Left ventricle myocardium inferior (tissue), 1 donor: ENCODE measurements around the gene STYXL2. TPM values are rescaled to one million over a fixed set of nuclear protein-coding genes. Genes with fewer than 3 reads are reported as not detected.
A peak's percentile ranks its signal among the peaks of the same experiment; 100 is the strongest.

Source experiments
- DNase-seq: peaks from one replicate; pipeline ENCODE4 v3.0.0-alpha.2; 2020
- H3K27ac ChIP-seq: fragments of 200-600 bp; replicated peaks from 2 replicates; pipeline ENCODE4 v1.8.0; 2021
- H3K27me3 ChIP-seq: fragments of 200-600 bp; 2 replicates; pipeline ENCODE4 v1.8.0; 2021; ENCODE audit warnings: low read depth
- H3K36me3 ChIP-seq: fragments of 200-600 bp; 2 replicates; pipeline ENCODE4 v1.8.0; 2021
- H3K4me1 ChIP-seq: fragments of 200-600 bp; 2 replicates; pipeline ENCODE4 v1.8.0; 2021
- H3K4me3 ChIP-seq: fragments of 200-600 bp; 2 replicates; pipeline ENCODE4 v1.8.0; 2021; ENCODE audit warnings: mild to moderate bottlenecking, moderate library complexity
- H3K9me3 ChIP-seq: fragments of 200-600 bp; replicated peaks from 2 replicates; pipeline ENCODE4 v1.8.0; 2021
- CTCF ChIP-seq: fragments of 200-600 bp; IDR thresholded peaks from 2 replicates; pipeline ENCODE4 v1.8.0; 2021; ENCODE audit warnings: antibody characterized with exemption, mild to moderate bottlenecking, borderline replicate concordance
- intact Hi-C: fragments of 100-400 bp; cut with micrococcal nuclease; formaldehyde crosslinking; loops from one replicate; pipeline ENCODE4 v1.11.0; 2022
- total RNA-seq: library from RNA; stranded (reverse); fragmentation: NEBNext Ultra II Directional; extraction: Animal tissue kit (Norgen Biotek cat#: 25700); gene quantifications from one replicate; pipeline ENCODE4 v1.2.1, GENCODE V29; 2021
- donor health status: DM: no; HTN: yes; CAD: no; lungs with severe emphysema.

The STYXL2 gene
- total RNA-seq, 1 donor from 2014 or later: 177 TPM

- Histone ChIP-seq H3K9me3 (no peaks in the 10 kb centered on the region), H3K4me3 (no peak overlapping the region), H3K27ac (no peak overlapping the region), H3K4me1 (peaks cover 69% of the 10 kb centered on the region), H3K27me3 (peaks cover 12% of the 10 kb centered on the region), H3K36me3 (peaks cover 15% of the 10 kb centered on the region)
- TF ChIP-seq CTCF: no peak
- DNase-seq: no peak
- intact Hi-C loops: no loop called here
These were observed 7.9 kb downstream of the STYXL2 start for GRCh38 chr1:167101754-167102153.

GRCh38 chr1:167102906-167103573 lies 9.2 kb downstream of the STYXL2 start:
- intact Hi-C loops: no loop called here
- Histone ChIP-seq H3K36me3 (peaks cover 14% of the 10 kb centered on the region), H3K4me1 (peaks cover 72% of the 10 kb centered on the region), H3K27me3 (peaks cover 12% of the 10 kb centered on the region), H3K4me3 (no peak overlapping the region), H3K27ac (peak overlapping the region; percentile 11), H3K9me3 (no peaks in the 10 kb centered on the region)
- DNase-seq: no peak
- no peak for TF ChIP-seq CTCF

GRCh38 chr1:167104256-167104633 lies 10.4 kb downstream of the STYXL2 start:
- Histone ChIP-seq H3K27ac (peak overlapping the region; percentile 71), H3K9me3 (no peaks in the 10 kb centered on the region), H3K27me3 (peaks cover 12% of the 10 kb centered on the region), H3K4me1 (peaks cover 74% of the 10 kb centered on the region), H3K4me3 (no peak overlapping the region), H3K36me3 (peaks cover 14% of the 10 kb centered on the region)
- TF ChIP-seq CTCF: no peak
- no peak for DNase-seq
- intact Hi-C loops: no loop called here

- H3K27ac ChIP-seq: peak overlapping the region; percentile 71
- TF ChIP-seq CTCF: no peak
- H3K36me3 ChIP-seq: peaks cover 8% of the 10 kb centered on the region
- no peak overlapping the region for H3K4me3 ChIP-seq
- intact Hi-C loops: no loop called here
- H3K9me3 ChIP-seq: peaks cover under 1% of the 10 kb centered on the region
- peaks cover 4% of the 10 kb centered on the region for H3K27me3 ChIP-seq
- DNase-seq: no peak
- H3K4me1 ChIP-seq: peaks cover 74% of the 10 kb centered on the region
These were observed 11.6 kb downstream of the STYXL2 start for GRCh38 chr1:167105271-167106118.

GRCh38 chr1:167106119-167106461 lies 12.2 kb downstream of the STYXL2 start:
- intact Hi-C loops: no loop called here
- peak overlapping the region; percentile 71 for H3K27ac ChIP-seq

More at GRCh38 chr1:167106119-167106461, 12.2 kb downstream of the STYXL2 start:
- Histone ChIP-seq H3K36me3 (peaks cover 3% of the 10 kb centered on the region), H3K9me3 (peaks cover 3% of the 10 kb centered on the region), H3K4me1 (peaks cover 74% of the 10 kb centered on the region), H3K27me3 (peaks cover 3% of the 10 kb centered on the region), H3K4me3 (no peak overlapping the region)
- DNase-seq: no peak
- TF ChIP-seq CTCF: no peak
